ENCODE data around the gene EIF4H.
"Not testable (repeated sequence)": the region's sequence is repeated elsewhere in the genome, so short reads cannot be mapped to it uniquely, and the experiment has no call there.

The EIF4H gene

GRCh38 chr7:74224511-74224832, 50.3 kb downstream of the EIF4H start:
- H3K9me3 ChIP-seq (ENCODE audit: severe bottlenecking) = no peaks in the 10 kb centered on the region
- H3K27me3 ChIP-seq (ENCODE audit: insufficient read depth, low read depth, severe bottlenecking) = no peaks in the 10 kb centered on the region
- TF ChIP-seq CTCF (IDR thresholded peaks at IDR 0.05; ENCODE audit: low read depth, low read length) = no peak
- no peak for DNase-seq
- H3K36me3 ChIP-seq = peaks cover 43% of the 10 kb centered on the region
- H3K4me3 ChIP-seq (ENCODE audit: low read depth, low read length) = no peak overlapping the region
- H3K27ac ChIP-seq = no peak overlapping the region

GRCh38 chr7:74224907-74225306, 50.8 kb downstream of the EIF4H start:
- peaks cover 48% of the 10 kb centered on the region for H3K36me3 ChIP-seq
- not testable (repeated sequence) for H3K4me3 ChIP-seq (ENCODE audit: low read depth, low read length); DNase-seq; H3K27me3 ChIP-seq (ENCODE audit: insufficient read depth, low read depth, severe bottlenecking); H3K27ac ChIP-seq; H3K9me3 ChIP-seq (ENCODE audit: severe bottlenecking)

GRCh38 chr7:74225400-74225799, 51.2 kb downstream of the EIF4H start:
- TF ChIP-seq CTCF (IDR thresholded peaks at IDR 0.05; ENCODE audit: low read depth, low read length) = no peak
- no peaks in the 10 kb centered on the region for H3K9me3 ChIP-seq (ENCODE audit: severe bottlenecking)
- DNase-seq = no peak
- H3K36me3 ChIP-seq = peaks cover 53% of the 10 kb centered on the region
- H3K27ac ChIP-seq = no peak overlapping the region
- H3K4me3 ChIP-seq (ENCODE audit: low read depth, low read length) = no peak overlapping the region
- H3K27me3 ChIP-seq (ENCODE audit: insufficient read depth, low read depth, severe bottlenecking) = no peaks in the 10 kb centered on the region

GRCh38 chr7:74226633-74227032, 52.5 kb downstream of the EIF4H start:
- Histone ChIP-seq H3K27me3 (ENCODE audit: insufficient read depth, low read depth, severe bottlenecking) (no peaks in the 10 kb centered on the region), H3K4me3 (ENCODE audit: low read depth, low read length) (no peak overlapping the region), H3K9me3 (ENCODE audit: severe bottlenecking) (no peaks in the 10 kb centered on the region), H3K27ac (no peak overlapping the region), H3K36me3 (peaks cover 64% of the 10 kb centered on the region)
- no peak for DNase-seq
- no peak for TF ChIP-seq CTCF (IDR thresholded peaks at IDR 0.05; ENCODE audit: low read depth, low read length)

GRCh38 chr7:74228951-74229900, 55.1 kb downstream of the EIF4H start:
- Histone ChIP-seq H3K9me3 (ENCODE audit: severe bottlenecking) (no peaks in the 10 kb centered on the region), H3K27ac (no peak overlapping the region)
- no peak for TF ChIP-seq CTCF (IDR thresholded peaks at IDR 0.05; ENCODE audit: low read depth, low read length)

GRCh38 chr7:74230446-74231231, 56.5 kb downstream of the EIF4H start:
- no peaks in the 10 kb centered on the region for H3K27me3 ChIP-seq (ENCODE audit: insufficient read depth, low read depth, severe bottlenecking)
- TF ChIP-seq CTCF (IDR thresholded peaks at IDR 0.05; ENCODE audit: low read depth, low read length) = no peak
- peaks cover 83% of the 10 kb centered on the region for H3K36me3 ChIP-seq
- no peaks in the 10 kb centered on the region for H3K9me3 ChIP-seq (ENCODE audit: severe bottlenecking)
- no peak for DNase-seq
- H3K4me3 ChIP-seq (ENCODE audit: low read depth, low read length) = no peak overlapping the region
- no peak overlapping the region for H3K27ac ChIP-seq

More at GRCh38 chr7:74228951-74229900, 55.1 kb downstream of the EIF4H start:
- Histone ChIP-seq H3K27me3 (ENCODE audit: insufficient read depth, low read depth, severe bottlenecking) (no peaks in the 10 kb centered on the region), H3K36me3 (peaks cover 80% of the 10 kb centered on the region), H3K4me3 (ENCODE audit: low read depth, low read length) (no peak overlapping the region)
- no peak for DNase-seq
